Mesothelial cell of epicardium (in vitro differentiated cells): ENCODE results near the gene MPPE1. TPM values are rescaled to one million over a fixed set of nuclear protein-coding genes. Genes with fewer than 3 reads are reported as not detected.

ENCODE experiments used
- DNase-seq, 2 experiments: peaks; one replicate each; pipeline ENCODE4 v3.0.0; 2021; ENCODE audit warnings: low spot score in 2 of 2; ENCODE audit not compliant: unreplicated experiment in 2 of 2
- H3K27ac Mint-ChIP-seq: 2 replicates; pipeline ENCODE4 v1.8.0; 2021; ENCODE audit warnings: mixed read lengths
- H3K27me3 Mint-ChIP-seq: 2 replicates; pipeline ENCODE4 v1.8.0; 2021; ENCODE audit warnings: low read depth, mixed read lengths
- H3K36me3 Mint-ChIP-seq: 2 replicates; pipeline ENCODE4 v1.8.0; 2021; ENCODE audit warnings: mixed read lengths
- H3K4me1 Mint-ChIP-seq: 2 replicates; pipeline ENCODE4 v1.8.0; 2021; ENCODE audit warnings: mixed read lengths
- H3K4me3 Mint-ChIP-seq: 2 replicates; pipeline ENCODE4 v1.8.0; 2021; ENCODE audit warnings: mild to moderate bottlenecking, moderate library complexity, mixed read lengths
- H3K9me3 Mint-ChIP-seq: 2 replicates; pipeline ENCODE4 v1.8.0; 2021; ENCODE audit warnings: mixed read lengths
- total RNA-seq: library from RNA; stranded (reverse); gene quantifications from 3 replicates; pipeline ENCODE4 v1.2.1, GENCODE V29; 2021
- TF ChIP-seq, protein P1 (sequence below): fragments of 200-600 bp; sonication (generic); IDR thresholded peaks from one replicate; pipeline ENCODE4 v1.5.0; 2021; ENCODE audit warnings: antibody characterized with exemption; ENCODE audit not compliant: unreplicated experiment

The MPPE1 gene
- total RNA-seq, 1 donor from 2014 or later = 35.6 TPM

- Mint-ChIP-seq H3K36me3 (peaks cover 1% of the 10 kb centered on the region), H3K9me3 (no peaks in the 10 kb centered on the region), H3K27me3 (no peaks in the 10 kb centered on the region), H3K27ac (peak overlapping the region; percentile 94), H3K4me3 (peak overlapping the region; percentile 94), H3K4me1 (peaks cover 16% of the 10 kb centered on the region)
- no peak for DNase-seq
- TF ChIP-seq, protein P1, sequence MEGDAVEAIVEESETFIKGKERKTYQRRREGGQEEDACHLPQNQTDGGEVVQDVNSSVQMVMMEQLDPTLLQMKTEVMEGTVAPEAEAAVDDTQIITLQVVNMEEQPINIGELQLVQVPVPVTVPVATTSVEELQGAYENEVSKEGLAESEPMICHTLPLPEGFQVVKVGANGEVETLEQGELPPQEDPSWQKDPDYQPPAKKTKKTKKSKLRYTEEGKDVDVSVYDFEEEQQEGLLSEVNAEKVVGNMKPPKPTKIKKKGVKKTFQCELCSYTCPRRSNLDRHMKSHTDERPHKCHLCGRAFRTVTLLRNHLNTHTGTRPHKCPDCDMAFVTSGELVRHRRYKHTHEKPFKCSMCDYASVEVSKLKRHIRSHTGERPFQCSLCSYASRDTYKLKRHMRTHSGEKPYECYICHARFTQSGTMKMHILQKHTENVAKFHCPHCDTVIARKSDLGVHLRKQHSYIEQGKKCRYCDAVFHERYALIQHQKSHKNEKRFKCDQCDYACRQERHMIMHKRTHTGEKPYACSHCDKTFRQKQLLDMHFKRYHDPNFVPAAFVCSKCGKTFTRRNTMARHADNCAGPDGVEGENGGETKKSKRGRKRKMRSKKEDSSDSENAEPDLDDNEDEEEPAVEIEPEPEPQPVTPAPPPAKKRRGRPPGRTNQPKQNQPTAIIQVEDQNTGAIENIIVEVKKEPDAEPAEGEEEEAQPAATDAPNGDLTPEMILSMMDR = no peak
Measured at GRCh38 chr18:11906926-11907874, 917 bp downstream of the MPPE1 start.

DNA sequence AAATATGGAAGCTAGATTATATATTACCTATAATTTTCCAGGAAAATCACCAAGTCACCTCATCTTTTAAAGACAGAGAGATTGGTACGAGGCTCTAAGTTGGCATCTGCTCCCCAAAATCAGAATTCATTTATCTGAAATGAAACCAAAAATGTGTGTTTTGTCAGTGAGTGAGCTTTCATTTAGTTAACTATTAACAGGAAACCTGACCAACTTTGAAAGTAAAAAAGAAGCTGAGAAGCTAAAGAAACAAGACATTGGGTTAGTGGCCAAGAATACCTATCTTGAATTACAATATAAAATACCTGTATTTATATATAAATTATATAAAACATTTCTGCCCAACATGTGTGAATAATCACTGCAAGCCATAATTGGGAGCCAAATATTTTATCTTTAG lies 1.9 kb downstream of the MPPE1 start:
- peaks cover 8% of the 10 kb centered on the region for H3K36me3 Mint-ChIP-seq
- no peak overlapping the region for H3K27ac Mint-ChIP-seq
- no peaks in the 10 kb centered on the region for H3K9me3 Mint-ChIP-seq
- no peak overlapping the region for H3K4me3 Mint-ChIP-seq
- peaks cover 16% of the 10 kb centered on the region for H3K4me1 Mint-ChIP-seq
- DNase-seq = no peak
- TF ChIP-seq, protein P1 = no peak
- H3K27me3 Mint-ChIP-seq = no peaks in the 10 kb centered on the region

DNA sequence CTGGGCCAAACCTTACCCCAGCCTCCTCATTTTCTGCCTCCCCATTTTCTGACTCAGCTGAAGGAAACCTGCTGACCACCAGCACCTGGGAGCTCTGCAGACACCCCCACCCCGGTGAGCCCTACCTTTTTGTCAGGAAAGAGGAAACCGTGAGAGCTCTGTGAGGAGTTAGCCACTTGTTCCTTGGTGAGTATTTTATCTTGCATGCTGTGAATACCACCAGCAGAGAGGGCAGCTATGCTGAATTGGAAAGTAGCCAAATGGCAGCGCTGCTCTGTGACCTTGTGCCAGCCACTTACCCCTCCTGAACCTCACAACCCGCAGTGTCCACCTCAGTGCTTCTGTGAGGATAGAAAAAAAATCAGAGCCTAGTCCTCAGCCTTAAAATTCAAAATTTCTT lies 2.5 kb downstream of the MPPE1 start:
- H3K9me3 Mint-ChIP-seq = no peaks in the 10 kb centered on the region
- H3K27me3 Mint-ChIP-seq = no peaks in the 10 kb centered on the region
- no peak overlapping the region for H3K4me3 Mint-ChIP-seq
- TF ChIP-seq, protein P1 = no peak
- H3K27ac Mint-ChIP-seq = no peak overlapping the region
- DNase-seq = no peak
- H3K36me3 Mint-ChIP-seq = peaks cover 8% of the 10 kb centered on the region
- H3K4me1 Mint-ChIP-seq = peaks cover 16% of the 10 kb centered on the region

- Mint-ChIP-seq H3K36me3 (peaks cover 17% of the 10 kb centered on the region), H3K9me3 (no peaks in the 10 kb centered on the region)
- TF ChIP-seq, protein P1 = no peak
Measured at GRCh38 chr18:11902522-11903292, 5.4 kb downstream of the MPPE1 start.

GRCh38 chr18:11901826-11902438 lies 6.2 kb downstream of the MPPE1 start:
- no peak overlapping the region for H3K4me3 Mint-ChIP-seq
- H3K4me1 Mint-ChIP-seq = peaks cover under 1% of the 10 kb centered on the region
- TF ChIP-seq, protein P1 = no peak
- no peaks in the 10 kb centered on the region for H3K9me3 Mint-ChIP-seq
- H3K27me3 Mint-ChIP-seq = no peaks in the 10 kb centered on the region
- peaks cover 21% of the 10 kb centered on the region for H3K36me3 Mint-ChIP-seq
- H3K27ac Mint-ChIP-seq = no peak overlapping the region
- no peak for DNase-seq

More at GRCh38 chr18:11902522-11903292, 5.4 kb downstream of the MPPE1 start:
- no peaks in the 10 kb centered on the region for H3K27me3 Mint-ChIP-seq
- H3K4me3 Mint-ChIP-seq = no peak overlapping the region
- H3K4me1 Mint-ChIP-seq = peaks cover 9% of the 10 kb centered on the region
- no peak overlapping the region for H3K27ac Mint-ChIP-seq
- DNase-seq = no peak
